OCI-LY1 (cell line): ENCODE results near the gene GRAMD1A.

Experiments
- H2AFZ ChIP-seq: fragments of 200-600 bp; sonication (generic), shearing (Covaris generic); 2 replicates; pipeline ENCODE4 v1.6.0; 2014; ENCODE audit warnings: antibody characterized with exemption, mild to moderate bottlenecking, low read length
- H3F3A ChIP-seq: fragments of 200-600 bp; sonication (generic), shearing (Covaris generic); 2 replicates; pipeline ENCODE4 v1.6.0; 2014; ENCODE audit warnings: mild to moderate bottlenecking, antibody characterized with exemption, low read length, moderate library complexity; ENCODE audit not compliant: insufficient read depth
- H3K27ac ChIP-seq: fragments of 200-600 bp; sonication (generic); 2 replicates; pipeline ENCODE4 v1.5.1; 2014; ENCODE audit warnings: low read length, mixed run types, mild to moderate bottlenecking, low read depth; ENCODE audit not compliant: poor library complexity, severe bottlenecking
- H3K27me3 ChIP-seq: fragments of 200-600 bp; sonication (generic); 2 replicates; pipeline ENCODE4 v1.6.0; 2014; ENCODE audit warnings: antibody characterized with exemption, mild to moderate bottlenecking, low read length, moderate library complexity; ENCODE audit not compliant: insufficient read depth
- H3K36me3 ChIP-seq: fragments of 200-600 bp; sonication (generic); 2 replicates; pipeline ENCODE4 v1.6.1; 2014; ENCODE audit warnings: mild to moderate bottlenecking, antibody characterized with exemption, low read length, moderate library complexity, mixed read lengths; ENCODE audit not compliant: insufficient read depth
- H3K4me1 ChIP-seq: fragments of 200-600 bp; sonication (generic); 2 replicates; pipeline ENCODE4 v1.5.1; 2014; ENCODE audit warnings: mild to moderate bottlenecking, low read length, moderate library complexity; ENCODE audit not compliant: insufficient read depth, severe bottlenecking
- H3K4me2 ChIP-seq: fragments of 200-600 bp; sonication (generic), shearing (Covaris generic); 2 replicates; pipeline ENCODE4 v1.6.1; 2014; ENCODE audit warnings: low read length
- H3K4me3 ChIP-seq: fragments of 200-600 bp; sonication (generic); 2 replicates; pipeline ENCODE4 v1.5.1; 2014; ENCODE audit warnings: low read length, low read depth, mild to moderate bottlenecking, mixed read lengths; ENCODE audit not compliant: poor library complexity, severe bottlenecking
- H3K79me2 ChIP-seq: fragments of 200-600 bp; shearing (Covaris generic); 2 replicates; pipeline ENCODE4 v1.6.1; 2016; ENCODE audit warnings: mixed run types, low read length, mixed read lengths; ENCODE audit not compliant: insufficient read depth
- H3K9ac ChIP-seq: fragments of 200-600 bp; sonication (generic), shearing (Covaris generic); 2 replicates; pipeline ENCODE4 v1.6.1; 2014; ENCODE audit warnings: mild to moderate bottlenecking, low read length, mixed read lengths
- H3K9me2 ChIP-seq: fragments of 200-600 bp; sonication (generic), shearing (Covaris generic); 2 replicates; pipeline ENCODE4 v1.6.1; 2014; ENCODE audit warnings: low read depth, mild to moderate bottlenecking, low read length, mixed read lengths
- H3K9me3 ChIP-seq: fragments of 200-600 bp; shearing (Covaris generic); 2 replicates; pipeline ENCODE4 v1.6.1; 2014; ENCODE audit warnings: low read length, mixed read lengths
- H4K20me1 ChIP-seq: fragments of 200-600 bp; sonication (generic), shearing (Covaris generic); 2 replicates; pipeline ENCODE4 v1.6.0; 2016; ENCODE audit warnings: mild to moderate bottlenecking, low read length; ENCODE audit not compliant: insufficient read depth
- CTCF ChIP-seq: fragments of 200-600 bp; sonication (generic), shearing (Covaris generic); IDR thresholded peaks from 2 replicates; pipeline ENCODE4 v1.5.1; 2017; ENCODE audit warnings: mild to moderate bottlenecking, antibody characterized with exemption, low read length, moderate library complexity, mixed read lengths
- EZH2 ChIP-seq: fragments of 200-600 bp; sonication (generic), shearing (Covaris generic); IDR thresholded peaks from 2 replicates; pipeline ENCODE4 v1.8.0; 2017; ENCODE audit warnings: borderline replicate concordance, mixed run types, mild to moderate bottlenecking, antibody characterized with exemption, low read length, moderate library complexity, mixed read lengths

GRAMD1A gene

GRCh38 chr19:34959021-34959420 lies 41.1 kb upstream of the GRAMD1A start:
- peaks cover 46% of the 10 kb centered on the region for H3K9me3 ChIP-seq
- no peaks in the 10 kb centered on the region for H3K79me2 ChIP-seq
- H3K27ac ChIP-seq = no peak overlapping the region
- TF ChIP-seq EZH2 = no peak
- no peak for TF ChIP-seq CTCF
- peaks cover 53% of the 10 kb centered on the region for H3K36me3 ChIP-seq
- no peaks in the 10 kb centered on the region for H3F3A ChIP-seq
- H3K4me3 ChIP-seq = no peak overlapping the region
- H3K4me1 ChIP-seq = peaks cover 17% of the 10 kb centered on the region
- H3K27me3 ChIP-seq = no peaks in the 10 kb centered on the region
- H3K9me2 ChIP-seq = no peaks in the 10 kb centered on the region
- no peak overlapping the region for H2AFZ ChIP-seq
- no peaks in the 10 kb centered on the region for H4K20me1 ChIP-seq
- no peak overlapping the region for H3K4me2 ChIP-seq
- H3K9ac ChIP-seq = no peak overlapping the region

GRCh38 chr19:34960103-34960805 lies 39.9 kb upstream of the GRAMD1A start:
- Histone ChIP-seq H2AFZ (no peak overlapping the region), H4K20me1 (no peaks in the 10 kb centered on the region), H3K9me2 (no peaks in the 10 kb centered on the region), H3K4me1 (peaks cover 17% of the 10 kb centered on the region), H3K27ac (no peak overlapping the region), H3K36me3 (peaks cover 53% of the 10 kb centered on the region), H3K4me3 (no peak overlapping the region), H3K4me2 (no peak overlapping the region), H3K9me3 (peaks cover 42% of the 10 kb centered on the region), H3K27me3 (no peaks in the 10 kb centered on the region), H3F3A (no peaks in the 10 kb centered on the region), H3K9ac (no peak overlapping the region), H3K79me2 (no peaks in the 10 kb centered on the region)
- no peak for TF ChIP-seq EZH2
- TF ChIP-seq CTCF = no peak

GRCh38 chr19:34960940-34961679 lies 39.0 kb upstream of the GRAMD1A start:
- H3K27me3 ChIP-seq = no peaks in the 10 kb centered on the region
- H3K9ac ChIP-seq = no peak overlapping the region
- no peak overlapping the region for H3K27ac ChIP-seq
- TF ChIP-seq EZH2 (no peak), CTCF (no peak)
- no peaks in the 10 kb centered on the region for H3F3A ChIP-seq
- H4K20me1 ChIP-seq = no peaks in the 10 kb centered on the region
- no peak overlapping the region for H3K4me2 ChIP-seq
- peaks cover 17% of the 10 kb centered on the region for H3K4me1 ChIP-seq
- H3K4me3 ChIP-seq = no peak overlapping the region
- peaks cover 49% of the 10 kb centered on the region for H3K36me3 ChIP-seq
- no peaks in the 10 kb centered on the region for H3K9me2 ChIP-seq
- peaks cover 37% of the 10 kb centered on the region for H3K9me3 ChIP-seq
- no peak overlapping the region for H2AFZ ChIP-seq
- no peaks in the 10 kb centered on the region for H3K79me2 ChIP-seq
